Measurements from ENCODE around the gene NUP85. TPM values are rescaled to one million over a fixed set of nuclear protein-coding genes. Genes with fewer than 3 reads are reported as not detected.

NUP85 gene
- polyA plus RNA-seq, 1 of the 3 experiments (the other 2 are of a cell fraction), result 80.5 TPM

GRCh38 chr17:75174996-75175395, 30.5 kb upstream of the NUP85 start:
- Histone ChIP-seq H3K36me3 (replicated peaks in 1 of 2; ENCODE audit: control insufficient read depth in 1 of 2, insufficient read depth in 2 of 2, low read length in 1 of 2) (peaks cover 24 to 89% of the 10 kb centered on the region in 2 experiments), H3K4me1 (ENCODE audit: control insufficient read depth in 1 of 2, insufficient read depth in 2 of 2, low read depth in 1 of 2, low read length in 1 of 2) (peaks cover 0 to 5% of the 10 kb centered on the region in 2 experiments; a peak in 1 of 4 replicates), H3K9me3 (no peaks in the 10 kb centered on the region), H4K20me1 (ENCODE audit: insufficient read depth) (peaks cover 82% of the 10 kb centered on the region), H3F3A (replicated peaks; ENCODE audit: insufficient read depth) (peaks cover 30% of the 10 kb centered on the region), H3K27me3 (ENCODE audit: insufficient read depth) (no peaks in the 10 kb centered on the region), H3K9ac (no peak overlapping the region), H3K9me2 (no peaks in the 10 kb centered on the region), H2AFZ (ENCODE audit: low read depth) (no peak overlapping the region), H3K27ac (ENCODE audit: low read depth in 2 of 2, low read length in 1 of 2) (no peak overlapping the region), H3K4me2 (no peak overlapping the region), H3K79me2 (ENCODE audit: insufficient read depth) (peaks cover 100% of the 10 kb centered on the region), H3K4me3 (ENCODE audit: low read depth in 2 of 2, low read length in 1 of 2) (no peak overlapping the region)
- POLR2A ChIA-PET, result no interaction called here
- no peak for TF ChIP-seq TCF12 (IDR thresholded peaks at IDR 0.05)
- TF ChIP-seq YY1 (IDR thresholded peaks at IDR 0.05; ENCODE audit: low read depth), result no peak
- TF ChIP-seq, protein P1, sequence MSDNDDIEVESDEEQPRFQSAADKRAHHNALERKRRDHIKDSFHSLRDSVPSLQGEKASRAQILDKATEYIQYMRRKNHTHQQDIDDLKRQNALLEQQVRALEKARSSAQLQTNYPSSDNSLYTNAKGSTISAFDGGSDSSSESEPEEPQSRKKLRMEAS (IDR thresholded peaks at IDR 0.05; ENCODE audit: low read depth), result no peak
- no peak for TF ChIP-seq FOSL2 (IDR thresholded peaks at IDR 0.05; ENCODE audit: borderline replicate concordance, low read depth)
- no peak for TF ChIP-seq TEAD4 (IDR thresholded peaks at IDR 0.05; ENCODE audit: borderline replicate concordance, insufficient read depth)
- no peak for TF ChIP-seq SMC3 (IDR thresholded peaks at IDR 0.05; ENCODE audit: low read depth, low read length)
- CTCF ChIA-PET, result interaction anchor here (0.7 to 9.9 kb wide), 5 partner anchors 30 to 86 kb away, joined by 3 to 107 read pairs (median 9); partner anchors contain the start of genes GGA3, MRPS7, NT5C and NUP85
- no peak for DNase-seq
- 95% methylated on average over 11 of the region's 11 CpGs for WGBS (ENCODE audit: low lambda C conversion rate)

GRCh38 chr17:75176625-75177024, 28.9 kb upstream of the NUP85 start:
- no peak for DNase-seq
- Histone ChIP-seq H4K20me1 (ENCODE audit: insufficient read depth) (peaks cover 82% of the 10 kb centered on the region), H3K79me2 (ENCODE audit: insufficient read depth) (peaks cover 100% of the 10 kb centered on the region), H3K27me3 (ENCODE audit: insufficient read depth) (no peaks in the 10 kb centered on the region), H3F3A (replicated peaks; ENCODE audit: insufficient read depth) (peaks cover 30% of the 10 kb centered on the region), H2AFZ (ENCODE audit: low read depth) (no peak overlapping the region), H3K4me2 (no peak overlapping the region), H3K36me3 (replicated peaks in 1 of 2; ENCODE audit: control insufficient read depth in 1 of 2, insufficient read depth in 2 of 2, low read length in 1 of 2) (peaks cover 24 to 88% of the 10 kb centered on the region in 2 experiments), H3K4me1 (ENCODE audit: control insufficient read depth in 1 of 2, insufficient read depth in 2 of 2, low read depth in 1 of 2, low read length in 1 of 2) (peaks cover 0 to 6% of the 10 kb centered on the region in 2 experiments; a peak in 1 of 4 replicates), H3K9me3 (no peaks in the 10 kb centered on the region), H3K4me3 (ENCODE audit: low read depth in 2 of 2, low read length in 1 of 2) (no peak overlapping the region), H3K9me2 (no peaks in the 10 kb centered on the region), H3K9ac (no peak overlapping the region), H3K27ac (ENCODE audit: low read depth in 2 of 2, low read length in 1 of 2) (no peak overlapping the region)
- 94% methylated on average over 5 of the region's 5 CpGs for WGBS (ENCODE audit: low lambda C conversion rate)
- ChIA-PET POLR2A (no interaction called here), CTCF (interaction anchor here (0.7 to 9.9 kb wide), 6 partner anchors 9 to 94 kb away, joined by 3 to 107 read pairs (median 4); partner anchors contain the start of gene MIF4GD)
- TF ChIP-seq ELF1 (IDR thresholded peaks at IDR 0.05) (no peak), ZBTB33 (IDR thresholded peaks at IDR 0.05; ENCODE audit: borderline replicate concordance, low read depth) (no peak), GABPA (IDR thresholded peaks at IDR 0.05; ENCODE audit: low read depth) (no peak)

DNA sequence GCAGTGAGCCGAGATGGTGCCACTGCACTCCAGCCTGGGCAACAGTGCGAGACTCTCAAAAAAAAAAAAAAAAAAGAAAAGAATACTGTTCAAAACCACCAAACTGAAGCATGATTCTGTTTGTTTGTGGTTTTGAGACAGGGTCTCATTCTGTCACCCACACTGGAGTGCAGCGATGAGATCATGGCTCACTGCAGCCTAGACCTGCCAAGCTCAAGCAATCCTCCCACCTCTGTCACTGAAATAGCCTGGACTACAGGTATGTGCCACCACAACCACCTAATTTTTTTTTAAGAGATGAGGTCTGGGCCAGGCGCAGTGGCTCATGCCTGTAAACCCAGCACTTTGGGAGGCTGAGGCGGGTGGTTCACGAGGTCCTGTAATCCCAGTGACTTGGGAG, 27.0 kb upstream of the NUP85 start:
- CTCF ChIA-PET, result interaction anchor here (0.6 to 1.3 kb wide), 2 partner anchors 94 to 162 kb away, joined by 3 read pairs; no protein-coding TSS in a partner anchor
- H4K20me1 ChIP-seq (ENCODE audit: insufficient read depth), result peaks cover 71% of the 10 kb centered on the region
- H3K4me3 ChIP-seq (ENCODE audit: low read depth in 2 of 2, low read length in 1 of 2), result no peak overlapping the region
- H3K27me3 ChIP-seq (ENCODE audit: insufficient read depth), result no peaks in the 10 kb centered on the region
- no peak overlapping the region for H3K9ac ChIP-seq
- H3K4me2 ChIP-seq, result no peak overlapping the region
- WGBS (ENCODE audit: low lambda C conversion rate), result 95% methylated on average over 6 of the region's 6 CpGs
- H3K4me1 ChIP-seq (ENCODE audit: control insufficient read depth in 1 of 2, insufficient read depth in 2 of 2, low read depth in 1 of 2, low read length in 1 of 2), result peaks cover 3 to 6% of the 10 kb centered on the region in 2 experiments; a peak in 2 of 4 replicates
- no peak overlapping the region for H3K27ac ChIP-seq (ENCODE audit: low read depth in 2 of 2, low read length in 1 of 2)
- DNase-seq, result no peak
- peaks cover 94% of the 10 kb centered on the region for H3K79me2 ChIP-seq (ENCODE audit: insufficient read depth)
- H3K36me3 ChIP-seq (replicated peaks in 1 of 2; ENCODE audit: control insufficient read depth in 1 of 2, insufficient read depth in 2 of 2, low read length in 1 of 2), result peaks cover 21 to 74% of the 10 kb centered on the region in 2 experiments
- POLR2A ChIA-PET, result interaction anchor here (0.7 kb wide), 1 partner anchor 8 kb away, joined by 3 read pairs; no protein-coding TSS in a partner anchor
- H2AFZ ChIP-seq (ENCODE audit: low read depth), result no peak overlapping the region
- peaks cover 27% of the 10 kb centered on the region for H3F3A ChIP-seq (replicated peaks; ENCODE audit: insufficient read depth)
- no peaks in the 10 kb centered on the region for H3K9me3 ChIP-seq
- no peaks in the 10 kb centered on the region for H3K9me2 ChIP-seq
- TF ChIP-seq CHD2 (IDR thresholded peaks at IDR 0.05; ENCODE audit: low read length, partially characterized antibody), result no peak
- TF ChIP-seq RFX5 (IDR thresholded peaks at IDR 0.05; ENCODE audit: low read length), result no peak
- TF ChIP-seq, protein P2, sequence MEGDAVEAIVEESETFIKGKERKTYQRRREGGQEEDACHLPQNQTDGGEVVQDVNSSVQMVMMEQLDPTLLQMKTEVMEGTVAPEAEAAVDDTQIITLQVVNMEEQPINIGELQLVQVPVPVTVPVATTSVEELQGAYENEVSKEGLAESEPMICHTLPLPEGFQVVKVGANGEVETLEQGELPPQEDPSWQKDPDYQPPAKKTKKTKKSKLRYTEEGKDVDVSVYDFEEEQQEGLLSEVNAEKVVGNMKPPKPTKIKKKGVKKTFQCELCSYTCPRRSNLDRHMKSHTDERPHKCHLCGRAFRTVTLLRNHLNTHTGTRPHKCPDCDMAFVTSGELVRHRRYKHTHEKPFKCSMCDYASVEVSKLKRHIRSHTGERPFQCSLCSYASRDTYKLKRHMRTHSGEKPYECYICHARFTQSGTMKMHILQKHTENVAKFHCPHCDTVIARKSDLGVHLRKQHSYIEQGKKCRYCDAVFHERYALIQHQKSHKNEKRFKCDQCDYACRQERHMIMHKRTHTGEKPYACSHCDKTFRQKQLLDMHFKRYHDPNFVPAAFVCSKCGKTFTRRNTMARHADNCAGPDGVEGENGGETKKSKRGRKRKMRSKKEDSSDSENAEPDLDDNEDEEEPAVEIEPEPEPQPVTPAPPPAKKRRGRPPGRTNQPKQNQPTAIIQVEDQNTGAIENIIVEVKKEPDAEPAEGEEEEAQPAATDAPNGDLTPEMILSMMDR (IDR thresholded peaks at IDR 0.05), result no peak
- no peak for TF ChIP-seq EP300 (IDR thresholded peaks at IDR 0.05; ENCODE audit: borderline replicate concordance in 1 of 2, low read depth in 1 of 2, low read length in 1 of 2)
- TF ChIP-seq SIN3A (IDR thresholded peaks at IDR 0.05; ENCODE audit: borderline replicate concordance, low read depth, low read length), result no peak
- TF ChIP-seq GABPA (IDR thresholded peaks at IDR 0.05; ENCODE audit: low read depth), result no peak
- no peak for TF ChIP-seq MXI1 (IDR thresholded peaks at IDR 0.05; ENCODE audit: low read depth, low read length)
- TF ChIP-seq TAF1 (IDR thresholded peaks at IDR 0.05; ENCODE audit: borderline replicate concordance, low read depth, low read length), result no peak
- TF ChIP-seq YY1 (IDR thresholded peaks at IDR 0.05; ENCODE audit: low read depth), result no peak
- no peak for TF ChIP-seq JUND (IDR thresholded peaks at IDR 0.05)
- no peak for TF ChIP-seq POLR2AphosphoS5 (IDR thresholded peaks at IDR 0.05; ENCODE audit: low read depth, low read length)
- TF ChIP-seq SMC3 (IDR thresholded peaks at IDR 0.05; ENCODE audit: low read depth, low read length), result no peak
- TF ChIP-seq ELF1 (IDR thresholded peaks at IDR 0.05), result no peak
- TF ChIP-seq, protein P1 (IDR thresholded peaks at IDR 0.05; ENCODE audit: low read depth), result no peak
- TF ChIP-seq FOXM1 (IDR thresholded peaks at IDR 0.05; ENCODE audit: low read depth), result no peak

Measured in SK-N-SH (cell line).